Right hindlimb (tissue), 1 donor: ENCODE results near the gene STK26.
"Not testable (repeated sequence)": the region's sequence is repeated elsewhere in the genome, so short reads cannot be mapped to it uniquely, and the experiment has no call there.

ENCODE experiments used
- DNase-seq: peaks from one replicate; pipeline ENCODE4 v3.0.0-alpha.2; 2018

Gene STK26

DNA sequence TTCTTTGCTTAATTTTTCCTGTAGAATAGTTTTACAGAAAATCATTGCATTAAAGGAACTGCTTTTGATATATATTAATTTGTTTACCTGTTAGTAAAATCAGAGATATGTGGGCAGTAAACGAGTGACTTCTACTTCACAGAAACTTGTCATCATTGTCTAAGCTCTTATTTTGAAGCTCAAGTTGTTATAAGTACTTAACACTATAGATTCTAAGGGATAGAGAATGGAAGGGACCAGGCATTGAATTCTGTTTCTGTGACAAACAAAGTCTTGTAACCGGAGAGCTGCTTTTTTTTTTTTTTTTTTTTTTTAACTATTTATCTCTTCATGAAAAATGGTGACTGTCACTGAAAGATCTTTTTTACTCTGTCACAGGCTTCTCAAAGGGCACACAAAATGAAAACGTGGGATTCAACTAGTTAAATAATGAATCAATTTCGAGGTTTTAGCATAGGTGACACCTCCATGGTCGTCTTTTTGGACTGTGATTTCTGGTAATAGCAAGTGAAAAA is 14.4 kb downstream of the STK26 start:
- DNase-seq: no peak

DNA sequence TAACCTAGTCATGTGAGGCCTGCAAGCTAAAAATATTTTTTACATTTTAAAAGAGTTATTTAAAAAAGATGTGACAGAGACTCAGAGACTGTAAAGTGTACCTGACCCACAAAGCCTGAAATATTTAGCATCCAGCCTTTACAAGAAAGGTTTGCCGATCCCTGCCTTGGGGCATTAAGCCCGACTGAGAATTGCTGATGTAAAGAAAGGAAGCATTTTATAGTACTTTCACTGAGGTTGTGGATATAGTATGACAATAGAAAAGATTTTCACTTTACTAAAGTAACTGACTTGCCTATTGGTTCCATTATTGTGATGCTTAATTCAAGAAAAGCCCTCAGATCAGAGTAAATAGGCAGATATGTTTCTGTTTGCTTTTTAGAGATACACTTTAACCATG is 17.0 kb downstream of the STK26 start:
- no peak for DNase-seq

DNA sequence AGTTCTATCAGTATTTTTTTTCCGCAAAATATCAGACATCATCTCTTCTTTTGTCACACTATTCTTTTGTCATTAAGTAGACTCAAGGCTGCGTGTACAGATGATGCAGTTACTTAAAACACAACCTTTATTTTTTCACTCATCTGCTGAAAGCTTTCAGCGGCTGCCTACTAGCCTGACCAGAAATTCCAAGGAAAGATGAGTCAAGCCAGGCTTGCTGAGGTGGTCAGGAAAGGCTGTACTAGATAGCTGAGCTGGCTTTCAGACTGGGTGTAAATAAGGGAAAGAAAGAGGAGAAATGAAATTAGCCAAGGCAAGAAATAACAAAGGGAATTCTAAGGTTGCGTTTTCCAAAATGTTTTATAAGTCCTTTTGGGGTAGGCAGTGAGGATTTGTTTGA is 17.9 kb downstream of the STK26 start:
- DNase-seq: no peak

DNA sequence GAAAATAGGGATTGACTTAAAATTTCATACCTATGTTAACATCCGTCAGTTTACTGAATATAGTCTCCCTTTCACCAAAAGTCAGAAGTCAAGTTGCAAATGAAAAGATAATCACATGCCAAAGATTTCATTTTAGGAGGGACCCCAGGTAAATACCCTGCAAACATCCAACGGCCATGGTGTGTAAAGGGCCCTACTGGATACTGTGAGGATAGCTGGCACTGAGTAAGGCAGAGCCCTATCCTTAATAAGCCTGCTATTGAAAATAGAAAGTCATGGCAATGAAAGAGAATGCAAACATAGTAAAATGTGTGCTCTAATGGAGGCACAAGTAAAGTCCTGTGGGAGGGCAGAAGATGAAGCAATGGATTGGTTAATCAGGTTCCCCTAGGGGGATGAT is 20.9 kb downstream of the STK26 start:
- DNase-seq: no peak

DNA sequence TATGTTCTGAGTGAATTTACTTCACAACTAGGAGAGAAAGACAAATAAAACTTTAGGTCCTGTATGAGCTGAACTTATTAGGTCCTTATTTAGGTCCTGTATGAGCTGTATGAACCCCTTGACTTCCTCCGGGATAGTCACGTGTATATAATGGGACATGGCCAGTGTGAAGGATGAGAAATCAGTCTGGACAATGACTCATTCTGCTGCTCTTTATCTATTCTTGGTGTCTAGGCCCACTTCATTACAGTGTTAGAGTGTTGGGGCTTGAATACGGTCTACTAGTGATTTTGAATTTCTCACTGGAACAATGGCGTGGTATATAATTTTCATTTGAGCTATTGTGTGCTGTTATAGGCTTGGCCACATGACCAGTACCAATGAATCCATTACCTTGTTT is 21.9 kb downstream of the STK26 start:
- no peak for DNase-seq

DNA sequence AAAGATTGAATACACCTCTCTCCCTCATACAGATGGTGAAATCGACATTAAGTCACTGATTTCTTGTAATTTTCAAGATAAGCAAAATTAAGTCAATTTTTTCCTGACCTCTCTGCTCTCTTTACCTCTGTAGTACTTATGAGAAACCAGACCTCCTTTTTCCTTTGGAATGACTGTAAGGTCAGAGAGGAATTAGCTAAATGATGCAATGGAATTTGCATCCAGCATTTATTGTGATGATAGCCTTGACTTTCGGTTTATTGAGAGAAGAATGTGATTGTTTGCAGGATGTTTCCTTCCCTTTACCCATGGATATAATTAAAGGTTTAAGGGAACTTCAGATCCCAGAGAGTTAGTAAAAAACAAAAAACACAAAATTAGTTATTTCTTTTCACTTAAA is 22.4 kb downstream of the STK26 start:
- no peak for DNase-seq

DNA sequence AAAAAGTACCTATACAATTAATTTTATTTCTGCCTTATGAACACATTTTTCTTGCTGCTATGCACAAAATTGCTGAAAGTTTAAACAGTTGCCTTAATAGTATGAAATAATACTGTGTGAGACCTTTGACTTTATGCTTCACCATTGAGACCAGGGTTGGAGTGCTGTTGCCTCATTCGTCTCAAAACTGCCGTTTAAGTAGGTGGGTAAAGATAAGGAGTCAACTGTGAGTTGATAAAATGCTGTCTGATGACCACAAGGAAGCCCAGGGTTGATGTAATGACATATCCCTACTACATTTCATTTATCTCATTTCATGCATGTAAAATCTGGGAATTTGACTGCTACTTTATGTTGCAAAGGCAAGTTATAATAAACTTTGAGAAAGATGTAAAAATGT is 23.4 kb downstream of the STK26 start:
- no peak for DNase-seq

DNA sequence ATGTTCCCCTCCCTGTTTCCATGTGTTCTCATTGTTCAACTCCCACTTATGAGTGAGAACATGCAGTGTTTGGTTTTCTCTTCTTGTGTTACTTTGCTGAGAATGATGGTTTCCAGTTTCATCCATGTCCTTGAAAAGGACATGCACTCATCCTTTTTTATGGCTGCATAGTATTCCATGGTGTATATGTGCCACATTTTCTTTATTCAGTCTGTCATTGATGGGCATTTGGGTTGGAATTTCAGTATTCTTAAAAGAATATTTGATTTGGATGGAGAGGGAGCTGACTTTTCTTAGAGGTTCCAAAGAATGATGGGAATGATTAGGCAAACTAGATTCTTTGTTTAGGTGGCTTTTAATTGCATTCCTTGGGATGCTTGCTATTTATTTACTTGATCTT is 28.7 kb downstream of the STK26 start:
- DNase-seq: not testable (repeated sequence)

DNA sequence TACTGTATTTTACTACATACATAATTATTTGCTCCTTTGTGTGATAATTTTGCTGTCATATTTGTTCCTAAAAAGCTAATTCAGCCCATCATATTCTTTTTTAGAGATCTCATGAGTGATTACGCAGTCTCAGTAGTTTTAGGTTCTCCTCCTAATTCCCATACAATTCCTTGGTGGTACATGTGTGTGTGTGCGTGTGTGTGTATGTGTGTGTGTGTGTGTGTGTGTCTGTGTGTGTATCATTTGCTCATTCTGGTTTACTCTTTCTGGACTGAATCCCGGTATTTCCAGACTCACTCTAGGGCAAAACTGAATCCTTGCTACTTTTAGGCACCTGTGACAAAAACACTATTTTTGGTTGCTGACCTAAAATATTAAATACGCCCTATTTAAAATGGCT is 34.9 kb downstream of the STK26 start:
- no peak for DNase-seq

DNA sequence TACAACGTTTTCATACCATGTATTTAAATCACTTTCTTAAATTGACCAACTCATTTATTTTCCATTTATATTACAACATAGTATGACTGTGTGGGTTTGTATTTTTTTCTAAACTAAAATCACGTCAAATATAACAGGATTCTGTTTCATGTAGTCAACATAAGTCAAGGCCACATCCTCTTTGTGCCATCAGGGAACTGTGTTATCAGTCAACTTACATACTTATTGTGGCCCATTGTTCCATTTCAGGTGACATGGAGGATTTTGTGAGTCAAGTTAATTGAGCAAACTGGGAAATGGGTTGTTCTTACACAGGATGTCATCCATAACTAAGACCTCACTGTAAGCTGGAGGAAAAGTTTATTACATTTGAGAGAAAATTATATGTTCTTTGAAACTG is 35.9 kb downstream of the STK26 start:
- DNase-seq: no peak

DNA sequence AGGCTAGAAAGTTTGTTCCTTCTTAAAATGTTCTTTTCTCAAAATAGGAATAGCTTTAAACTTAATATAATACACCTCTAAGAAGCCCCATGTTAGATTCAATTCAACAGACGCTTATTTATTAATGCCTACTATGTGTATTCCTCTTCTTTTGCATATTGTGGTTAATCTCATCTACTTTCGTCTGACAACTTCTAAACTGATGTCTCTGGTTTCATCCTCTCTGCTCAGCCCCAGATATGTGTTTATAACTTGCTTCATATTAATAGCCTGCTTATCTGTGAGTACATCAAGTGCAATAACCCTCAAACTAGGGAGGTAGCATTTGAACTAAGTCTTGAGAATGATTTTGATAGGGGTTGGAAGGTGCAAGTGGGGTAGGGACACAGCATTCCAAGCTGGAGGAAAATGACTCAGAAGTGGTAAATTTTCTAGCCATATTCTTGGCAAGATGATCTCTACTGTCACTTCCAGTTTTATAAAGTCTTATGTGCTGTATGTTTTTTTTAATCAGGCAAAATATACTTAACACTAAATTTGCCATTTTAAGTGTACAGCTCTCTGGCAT is 37.0 kb downstream of the STK26 start:
- no peak for DNase-seq

DNA sequence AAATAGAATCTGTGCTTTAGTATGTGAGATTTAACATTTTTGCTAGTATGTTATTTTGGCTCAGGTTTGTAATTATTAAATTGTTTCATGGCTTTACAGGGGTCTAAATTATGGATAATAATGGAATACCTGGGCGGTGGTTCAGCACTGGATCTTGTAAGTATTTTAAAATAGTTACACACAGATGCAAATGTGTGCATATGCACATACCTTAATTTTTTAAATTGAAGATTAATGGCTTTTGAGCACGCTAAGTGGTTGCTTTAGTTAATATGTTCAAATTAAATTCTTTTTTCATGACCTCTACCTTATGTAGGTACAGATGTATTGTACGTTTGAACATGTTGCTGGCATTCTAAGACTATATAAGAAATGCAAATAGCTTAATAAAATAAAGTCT is 40.2 kb downstream of the STK26 start:
- DNase-seq: no peak

DNA sequence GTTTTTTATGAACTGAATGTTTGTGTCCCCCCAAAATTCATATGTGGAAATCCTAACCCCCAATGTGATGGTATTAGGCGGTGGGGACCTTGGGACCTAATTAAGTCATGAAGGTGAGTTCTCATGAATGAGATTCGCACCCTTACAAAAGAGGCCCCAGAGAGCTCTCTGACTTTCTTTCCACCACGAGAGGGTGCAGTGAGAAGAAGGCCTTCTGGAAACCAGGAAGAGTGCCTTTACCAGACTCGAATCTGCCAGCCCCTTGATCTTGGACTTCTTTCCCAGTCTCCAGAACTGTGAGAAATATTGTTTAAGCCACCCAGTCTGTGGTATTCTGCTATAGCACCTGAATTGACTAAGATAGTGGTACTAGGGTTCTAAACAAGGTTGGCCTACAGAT is 40.8 kb downstream of the STK26 start:
- DNase-seq: no peak

DNA sequence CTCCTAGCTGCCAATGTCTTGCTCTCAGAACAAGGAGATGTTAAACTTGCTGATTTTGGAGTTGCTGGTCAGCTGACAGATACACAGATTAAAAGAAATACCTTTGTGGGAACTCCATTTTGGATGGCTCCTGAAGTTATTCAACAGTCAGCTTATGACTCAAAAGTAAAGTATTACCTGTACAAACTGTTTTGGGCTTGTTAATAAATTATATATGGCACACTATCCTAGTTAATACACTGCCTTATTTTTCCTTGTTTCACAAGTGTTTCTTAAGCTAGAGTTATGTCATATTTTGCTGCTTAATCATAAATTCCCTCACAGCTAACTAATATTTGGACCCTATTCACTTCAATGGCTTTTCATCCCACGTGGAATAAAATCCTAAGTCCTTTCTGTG is 45.3 kb downstream of the STK26 start:
- no peak for DNase-seq

DNA sequence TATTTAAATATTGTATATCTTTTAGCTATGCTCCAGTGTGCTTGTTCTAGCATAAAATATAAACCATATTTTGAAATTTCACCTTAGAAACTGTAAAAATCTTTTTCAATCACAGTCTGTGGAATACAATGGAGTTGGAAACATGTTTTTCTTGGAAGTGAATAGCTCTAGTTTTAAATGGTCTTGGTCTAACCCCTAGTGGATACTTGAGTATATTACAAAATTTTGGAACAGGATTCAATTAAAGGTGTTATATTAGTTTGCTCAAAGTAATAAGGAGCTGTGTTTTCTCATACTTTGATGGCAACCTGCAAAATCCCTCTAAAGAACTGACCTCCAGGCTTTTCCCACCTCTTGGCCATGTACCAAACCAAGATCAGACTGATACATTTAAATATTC is 48.2 kb downstream of the STK26 start:
- DNase-seq: no peak

DNA sequence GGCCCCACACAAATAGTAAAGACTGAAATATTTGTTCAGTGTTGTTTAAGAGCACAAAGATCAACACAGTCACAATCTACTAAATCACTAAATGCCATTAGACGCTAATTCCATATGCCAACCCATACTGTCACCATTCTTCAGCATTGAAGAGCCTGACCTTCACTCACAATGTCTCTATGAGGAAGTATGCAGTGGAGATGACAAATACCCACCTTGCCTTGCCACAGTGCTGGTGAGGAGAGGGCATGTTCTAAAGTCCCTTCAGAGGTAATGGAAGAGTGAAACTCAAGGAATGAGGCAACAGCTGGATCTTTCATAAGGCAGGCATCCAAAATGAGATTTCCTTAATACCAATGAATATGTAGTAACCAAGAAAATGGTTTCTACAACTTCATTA is 54.3 kb downstream of the STK26 start:
- no peak for DNase-seq

DNA sequence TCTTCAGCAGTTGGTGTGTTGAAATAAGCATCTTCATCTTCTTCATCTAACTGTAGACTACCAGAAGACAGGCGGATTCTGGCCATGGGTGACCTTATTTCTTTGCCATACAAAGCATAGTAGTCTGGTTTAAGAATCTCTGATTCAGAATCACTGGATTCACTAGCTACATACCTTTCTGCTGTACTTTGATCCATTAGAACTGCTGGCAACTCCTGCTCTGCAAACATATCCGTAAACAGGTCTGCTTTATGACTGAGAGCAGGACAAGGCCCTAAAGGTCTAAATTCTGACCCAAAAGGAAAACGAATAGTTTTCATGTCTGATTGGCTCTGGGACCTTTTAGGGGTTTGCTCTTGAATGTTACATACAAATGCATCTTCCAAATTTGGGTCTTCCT is 54.8 kb downstream of the STK26 start:
- DNase-seq: no peak

DNA sequence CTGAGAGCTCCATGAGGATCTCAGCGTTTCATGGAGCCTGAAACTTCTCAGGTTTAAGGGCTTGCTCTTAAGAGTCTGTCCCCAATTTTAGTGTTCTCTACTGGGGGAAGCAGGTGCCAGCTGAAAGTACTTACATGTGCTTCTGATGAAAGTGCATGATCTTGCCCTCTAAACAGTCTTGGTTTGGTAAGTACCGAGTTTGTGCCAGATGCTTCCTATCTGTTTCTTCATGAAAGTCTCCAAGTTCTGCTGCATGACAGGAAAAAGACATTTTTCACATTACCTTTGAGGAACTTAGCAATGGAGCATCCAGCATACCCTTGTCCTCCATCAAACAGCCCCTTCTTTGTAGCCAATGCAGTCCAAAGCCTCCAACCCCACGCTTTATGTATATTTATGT is 62.7 kb downstream of the STK26 start:
- no peak for DNase-seq

DNA sequence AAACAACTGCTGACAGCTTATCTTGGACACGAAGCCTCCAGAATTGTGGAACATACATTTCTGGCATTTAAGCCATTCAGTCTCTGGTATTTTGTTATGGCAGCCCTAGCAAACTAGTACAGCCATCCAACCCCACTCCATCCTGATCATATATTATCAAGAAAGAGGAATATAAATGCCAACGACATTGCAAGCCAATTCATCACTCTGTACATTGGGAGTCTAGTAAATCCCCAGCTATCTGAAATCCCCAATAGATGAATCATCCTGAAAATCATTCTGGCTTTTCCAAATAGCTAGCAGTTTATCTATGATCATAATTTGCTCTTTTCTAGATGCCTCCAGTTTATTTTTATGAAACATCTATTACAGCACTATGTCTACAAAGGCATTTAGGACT is 63.6 kb downstream of the STK26 start:
- no peak for DNase-seq

DNA sequence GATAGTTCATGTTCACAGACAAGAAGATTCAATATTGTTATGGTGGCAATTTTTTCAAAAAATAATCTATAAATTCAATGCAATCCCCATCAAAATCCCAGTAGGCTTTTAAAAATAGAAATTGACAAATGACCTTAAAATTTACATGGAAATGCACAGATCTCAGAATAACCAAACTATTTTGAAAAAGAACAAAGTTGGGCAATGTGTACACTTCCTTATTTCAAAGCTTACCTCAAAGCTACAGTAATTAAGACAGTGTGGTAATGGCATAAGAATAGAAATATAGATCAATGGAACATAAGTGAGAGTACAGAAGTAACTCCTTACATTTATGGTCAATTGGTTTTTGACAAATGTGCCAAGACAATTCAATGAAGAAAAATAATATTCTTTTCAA is 65.8 kb downstream of the STK26 start:
- no peak for DNase-seq

DNA sequence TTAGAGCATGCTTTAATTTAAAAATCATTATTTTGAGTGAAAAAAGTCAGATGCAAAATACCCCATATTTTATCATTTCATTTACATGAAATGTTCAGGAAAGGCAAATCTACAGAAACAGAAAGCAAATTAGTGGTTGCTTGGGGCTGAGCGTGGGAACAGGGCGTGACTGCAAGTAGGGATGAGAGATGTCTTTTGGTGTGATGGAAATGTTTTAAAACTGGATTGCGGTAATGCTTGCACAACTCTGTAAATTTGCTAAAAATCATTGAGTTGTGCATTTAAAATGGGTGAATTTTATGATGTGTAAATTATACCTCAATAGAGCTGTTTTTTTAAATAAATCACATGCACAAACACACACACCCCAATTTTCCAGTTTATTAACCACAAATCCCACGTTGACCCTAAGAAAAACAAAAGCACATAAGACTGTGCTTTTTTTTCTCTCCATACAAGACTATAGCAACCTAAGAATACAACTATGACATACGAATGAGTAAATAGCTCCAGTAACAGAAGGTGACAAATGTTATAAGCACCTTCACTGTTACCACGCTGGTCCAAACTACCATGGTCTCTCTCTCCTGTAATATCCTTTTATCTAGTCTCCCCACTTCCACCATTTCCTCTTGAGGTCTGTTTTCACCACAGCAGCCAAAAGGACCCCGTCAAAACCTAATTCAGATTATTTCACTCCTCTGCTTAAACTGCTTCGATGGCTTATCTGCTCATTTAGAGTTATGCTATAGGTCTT is 67.5 kb downstream of the STK26 start:
- no peak for DNase-seq

DNA sequence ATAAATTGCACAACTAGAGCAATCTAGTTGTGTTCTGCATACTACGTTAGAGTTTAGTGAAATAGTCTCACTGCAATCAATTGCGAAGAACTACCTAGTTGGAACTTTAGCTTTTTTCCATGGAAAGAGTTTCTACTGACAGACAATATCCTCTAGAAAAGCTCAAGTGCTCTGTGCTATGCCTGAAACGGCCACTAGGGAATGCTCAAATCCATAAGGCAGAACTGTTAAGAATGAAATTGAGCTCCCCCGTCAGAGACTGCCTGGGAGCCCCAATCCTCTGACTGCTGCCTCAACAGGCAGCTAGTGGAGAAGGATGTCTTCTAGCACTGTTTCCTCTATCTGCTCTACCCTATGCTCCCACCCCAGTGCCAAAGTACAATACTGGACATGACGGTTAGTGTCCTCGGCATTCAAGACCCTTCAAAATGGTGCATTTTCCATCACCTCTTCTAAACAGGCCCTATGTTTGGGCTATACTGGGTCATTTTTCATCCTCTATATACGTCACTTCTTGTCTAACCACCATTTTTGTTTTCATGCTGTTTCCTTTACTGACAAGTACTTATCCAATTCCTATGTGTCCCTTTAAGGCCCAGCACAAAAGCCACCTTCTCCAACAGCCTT is 69.5 kb downstream of the STK26 start:
- DNase-seq: peak; percentile 72

DNA sequence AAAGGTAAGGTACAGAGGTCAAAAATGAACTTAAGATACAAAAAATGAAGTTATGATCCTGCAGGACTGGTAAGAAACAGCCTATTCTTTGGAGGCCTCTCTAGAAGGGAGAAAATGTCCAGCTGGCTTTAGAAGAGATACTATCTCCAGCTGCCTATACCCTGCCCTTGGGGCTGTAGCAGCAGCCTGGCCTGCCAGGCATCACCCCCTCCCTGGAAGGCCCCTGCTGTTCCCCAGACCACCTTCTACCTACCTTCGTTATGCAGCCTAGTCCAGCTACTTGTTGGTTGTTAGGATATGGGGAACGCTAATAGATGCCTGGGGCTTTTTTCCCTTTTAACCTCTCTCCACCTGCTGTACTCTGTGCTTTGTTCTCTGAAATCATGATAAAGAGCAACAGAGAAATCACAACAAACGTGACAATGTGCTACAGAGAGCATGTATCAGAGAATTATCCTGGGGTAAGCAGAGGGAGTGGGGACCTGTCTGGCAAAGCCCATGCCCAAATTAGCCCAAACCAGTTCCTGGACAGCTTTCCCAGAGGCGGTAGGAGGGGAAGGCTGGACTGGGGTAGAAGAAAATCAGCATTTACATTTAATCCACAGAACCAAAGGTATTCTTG is 70.2 kb downstream of the STK26 start:
- DNase-seq: no peak

DNA sequence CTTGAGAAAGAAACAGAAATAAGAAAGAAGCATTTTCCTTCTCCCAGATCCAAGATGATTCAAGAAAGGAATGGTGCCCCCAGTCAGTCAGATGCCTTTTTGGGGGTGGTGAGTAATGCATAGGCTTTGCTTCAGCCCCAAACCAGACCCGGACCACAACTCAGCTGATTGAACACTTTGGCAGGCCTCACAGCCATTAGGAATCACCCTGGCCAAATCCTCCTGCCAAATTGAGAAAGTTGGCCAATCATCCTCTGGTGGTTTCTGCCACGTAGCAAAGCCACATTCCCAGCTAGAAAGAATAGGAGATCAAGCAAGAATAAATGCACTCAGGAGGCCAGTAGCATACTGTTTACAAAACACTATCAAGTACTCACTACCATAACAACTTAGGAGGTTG is 71.1 kb downstream of the STK26 start:
- peak; percentile 25 for DNase-seq
